Measurements from ENCODE around the gene EFCAB10.

EFCAB10 gene, protein sequence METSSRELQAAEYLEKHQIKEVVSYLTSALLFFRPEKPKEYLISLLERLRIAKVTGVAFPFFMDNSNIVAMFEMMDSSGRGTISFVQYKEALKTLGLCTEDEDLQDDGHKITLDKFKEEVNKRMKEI

DNA sequence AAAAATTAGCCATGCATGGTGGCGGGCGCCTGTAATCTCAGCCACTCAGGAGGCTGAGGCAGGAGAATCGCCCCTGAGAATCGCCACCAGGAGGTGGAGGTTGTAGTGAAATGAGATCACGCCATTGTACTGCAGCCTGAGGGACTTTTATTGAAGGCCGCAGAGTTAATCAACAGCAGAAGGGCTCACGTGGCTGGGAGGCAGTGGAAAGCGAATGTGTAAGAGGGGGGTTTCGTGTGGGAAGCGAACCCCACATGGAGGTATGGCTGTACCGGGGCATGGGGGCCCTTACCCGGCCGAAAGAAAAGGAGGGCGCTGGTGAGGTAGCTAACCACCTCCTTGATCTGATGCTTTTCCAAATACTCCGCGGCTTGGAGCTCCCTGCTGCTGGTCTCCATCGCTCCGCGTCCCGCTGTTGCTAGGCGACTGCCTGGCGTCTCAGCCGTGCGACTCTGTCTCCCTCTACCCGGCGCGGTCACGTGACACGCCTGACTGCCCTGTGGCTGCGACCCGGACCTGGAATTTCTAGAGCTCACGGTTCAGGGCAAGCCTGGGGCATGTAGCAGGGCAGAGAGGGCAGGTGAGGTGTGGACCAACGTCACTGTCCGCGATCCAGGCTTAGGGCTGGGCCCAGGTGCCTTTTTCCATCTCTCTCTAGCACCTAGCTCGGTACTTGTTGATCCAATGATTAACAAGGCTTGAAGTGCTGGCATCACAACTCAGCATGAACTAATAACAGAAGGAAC, at the start of gene EFCAB10:
Gene EFCAB10 (minus strand): TSS at position 428 of the 746 bp plus-strand sequence. CDS start 30 bp downstream, at position 398.
- DNase-seq (ENCODE audit: low read depth in 2 of 3, low spot score in 2 of 3) = peak; percentile 21 to 32 (median 25)

DNA sequence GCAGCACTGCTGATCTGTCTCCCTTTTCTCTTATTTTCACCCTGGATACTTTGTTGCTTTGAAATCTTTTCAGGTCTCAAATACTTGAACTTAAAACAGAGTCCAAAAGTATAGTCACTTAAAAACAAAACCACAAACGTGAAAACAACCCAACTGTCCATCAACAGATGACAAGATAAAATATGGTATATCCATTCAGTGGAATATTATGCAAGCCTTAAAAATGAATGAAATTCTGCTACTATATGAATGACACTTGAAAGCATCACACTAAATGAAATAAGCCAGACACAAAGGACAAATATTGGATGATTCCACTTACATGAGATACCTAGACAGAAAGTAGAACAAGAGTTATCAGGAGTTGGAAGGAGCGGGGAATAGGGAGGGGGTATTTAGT, 44.7 kb upstream of the EFCAB10 start:
- DNase-seq (ENCODE audit: low read depth in 2 of 3, low spot score in 2 of 3) = no peak

DNA sequence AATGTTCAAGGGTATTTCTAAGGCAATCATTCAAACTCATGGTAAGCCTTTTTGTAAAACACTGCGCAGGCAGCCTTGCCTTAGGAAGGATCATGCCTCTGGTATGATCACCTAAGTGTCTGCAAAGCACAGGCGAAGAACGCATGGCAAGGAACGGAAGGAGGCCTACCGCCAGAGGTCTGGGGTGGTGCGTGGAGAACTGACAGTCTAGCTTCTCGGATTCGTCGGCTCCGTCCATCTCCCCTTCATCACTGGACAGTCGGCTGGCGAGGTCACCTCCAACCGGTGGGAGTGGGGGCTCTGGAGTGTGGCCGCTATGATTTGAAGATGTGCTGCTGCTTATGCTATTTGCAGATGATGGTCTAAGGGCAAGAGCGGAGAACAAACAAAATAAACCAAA, 42.6 kb upstream of the EFCAB10 start:
- DNase-seq (ENCODE audit: low read depth in 2 of 3, low spot score in 2 of 3) = no peak

DNA sequence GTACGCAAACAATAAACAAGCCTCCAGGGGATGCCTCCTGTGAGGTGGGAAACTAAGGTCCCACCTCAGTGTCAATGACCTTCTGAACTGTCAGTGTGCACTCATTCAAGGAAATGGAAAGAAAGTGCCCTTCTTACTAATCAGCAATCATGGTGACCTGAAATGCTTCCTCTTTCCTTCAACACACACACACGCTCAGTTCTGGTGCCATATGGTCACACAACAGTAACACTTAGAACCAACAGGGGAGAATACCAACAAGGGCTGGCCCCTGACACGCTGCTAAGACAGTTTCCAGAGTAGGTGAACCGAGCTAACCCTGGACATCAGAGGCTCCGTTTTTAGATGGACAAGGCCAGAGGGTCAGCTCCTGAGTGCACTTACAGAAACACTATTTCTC, 42.1 kb upstream of the EFCAB10 start:
- no peak for DNase-seq (ENCODE audit: low read depth in 2 of 3, low spot score in 2 of 3)

DNA sequence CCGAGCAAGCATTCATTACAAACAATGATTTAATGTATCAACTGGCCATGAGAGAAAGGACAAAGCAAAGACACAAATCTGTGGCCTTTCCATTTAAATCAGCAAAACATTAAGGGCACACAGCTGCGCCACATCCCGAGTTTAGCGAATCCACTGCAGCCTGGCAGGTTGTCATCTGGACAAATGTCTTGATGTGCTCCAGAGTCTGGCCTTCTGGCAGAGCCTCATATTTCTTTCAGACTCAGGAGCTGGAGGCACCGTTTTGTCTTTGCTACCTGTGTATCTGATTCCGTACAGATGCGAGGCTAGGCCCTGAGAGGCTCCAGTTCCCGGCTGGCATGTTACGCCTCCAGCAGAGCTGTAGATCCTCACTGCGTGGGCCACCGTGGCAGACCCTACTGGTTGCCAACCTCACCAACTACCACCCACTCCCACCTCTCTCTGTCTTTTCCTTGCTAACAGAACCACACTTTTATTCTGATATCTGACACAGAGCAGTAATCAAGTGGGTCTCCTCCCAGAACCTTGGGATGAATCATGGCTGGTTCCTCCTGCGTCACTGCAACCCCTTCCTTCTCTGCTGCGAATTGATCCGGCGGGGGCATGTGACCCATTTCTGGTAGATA, 40.9 kb upstream of the EFCAB10 start:
- DNase-seq (ENCODE audit: low read depth in 2 of 3, low spot score in 2 of 3) = no peak

DNA sequence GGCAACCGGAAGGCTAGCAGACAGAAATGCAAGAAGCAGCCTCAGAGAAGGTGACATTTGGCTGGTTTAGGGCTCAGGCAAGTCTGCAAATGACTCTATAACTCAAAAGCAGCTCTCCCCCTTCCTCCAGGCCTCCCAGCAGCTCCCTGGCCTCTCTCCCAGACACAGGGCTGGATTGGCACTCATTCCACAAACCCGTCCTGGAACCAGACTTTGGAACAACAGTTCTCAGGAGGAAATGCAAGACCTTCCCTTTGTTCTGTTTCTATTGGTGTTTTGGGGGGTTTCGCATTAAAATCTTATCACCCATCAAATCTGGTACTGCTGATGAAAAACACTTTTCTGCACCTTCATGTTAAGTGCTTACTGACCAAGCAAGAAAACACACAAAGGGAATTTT, 40.3 kb upstream of the EFCAB10 start:
- no peak for DNase-seq (ENCODE audit: low read depth in 2 of 3, low spot score in 2 of 3)

DNA sequence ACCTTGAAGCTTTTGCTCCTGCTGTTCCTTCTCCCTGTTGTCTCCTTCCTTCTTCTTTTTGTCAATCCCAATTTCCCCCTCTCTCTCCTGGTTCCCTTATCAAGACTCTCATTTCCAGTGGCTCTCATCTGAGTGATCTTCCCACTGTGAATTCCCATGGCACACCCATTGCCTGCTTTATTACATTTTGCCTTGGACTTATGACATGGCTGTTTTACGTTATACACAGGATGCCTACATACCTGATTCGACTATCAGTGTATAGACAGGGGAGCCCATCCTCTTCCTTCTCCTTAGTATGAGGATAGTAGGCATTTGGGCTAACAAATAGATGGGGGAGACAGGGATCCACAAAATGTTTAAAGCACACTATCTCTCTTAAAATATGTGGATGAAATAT, 39.9 kb upstream of the EFCAB10 start:
- DNase-seq (ENCODE audit: low read depth in 2 of 3, low spot score in 2 of 3) = no peak

DNA sequence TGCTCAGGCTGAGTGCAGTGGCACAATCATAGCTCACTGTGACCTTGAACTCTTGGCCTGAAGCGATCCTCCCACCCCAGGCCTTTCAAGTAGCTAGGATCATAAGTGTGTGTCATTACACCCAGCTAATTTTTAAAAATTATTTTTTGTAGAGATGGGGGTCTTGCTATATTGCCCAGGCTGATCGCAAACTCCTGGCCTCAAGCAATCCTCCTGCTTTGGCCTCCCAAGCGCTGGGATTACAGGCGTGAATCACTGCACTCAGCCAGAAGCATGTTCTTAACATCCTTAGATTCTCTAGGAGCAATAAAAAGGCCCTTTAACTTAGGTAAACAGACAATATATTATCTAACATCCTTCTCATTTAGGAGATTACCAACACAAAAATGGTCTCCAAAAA, 38.3 kb upstream of the EFCAB10 start:
- no peak for DNase-seq (ENCODE audit: low read depth in 2 of 3, low spot score in 2 of 3)

DNA sequence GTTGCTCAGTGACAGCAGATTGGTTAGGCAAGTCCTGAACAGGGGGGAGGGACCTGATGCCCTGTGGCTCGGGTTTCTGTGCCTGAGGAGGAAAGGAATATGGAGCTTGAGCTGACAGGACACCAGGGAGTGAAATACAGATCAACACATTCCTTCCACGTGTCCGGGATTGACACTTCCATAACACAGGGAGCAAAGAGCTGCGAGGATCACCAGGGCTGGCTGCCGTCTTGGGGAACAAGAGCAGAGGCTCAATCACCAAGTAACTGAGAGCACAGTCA, 36.7 kb upstream of the EFCAB10 start:
- DNase-seq (ENCODE audit: low read depth in 2 of 3, low spot score in 2 of 3) = no peak

DNA sequence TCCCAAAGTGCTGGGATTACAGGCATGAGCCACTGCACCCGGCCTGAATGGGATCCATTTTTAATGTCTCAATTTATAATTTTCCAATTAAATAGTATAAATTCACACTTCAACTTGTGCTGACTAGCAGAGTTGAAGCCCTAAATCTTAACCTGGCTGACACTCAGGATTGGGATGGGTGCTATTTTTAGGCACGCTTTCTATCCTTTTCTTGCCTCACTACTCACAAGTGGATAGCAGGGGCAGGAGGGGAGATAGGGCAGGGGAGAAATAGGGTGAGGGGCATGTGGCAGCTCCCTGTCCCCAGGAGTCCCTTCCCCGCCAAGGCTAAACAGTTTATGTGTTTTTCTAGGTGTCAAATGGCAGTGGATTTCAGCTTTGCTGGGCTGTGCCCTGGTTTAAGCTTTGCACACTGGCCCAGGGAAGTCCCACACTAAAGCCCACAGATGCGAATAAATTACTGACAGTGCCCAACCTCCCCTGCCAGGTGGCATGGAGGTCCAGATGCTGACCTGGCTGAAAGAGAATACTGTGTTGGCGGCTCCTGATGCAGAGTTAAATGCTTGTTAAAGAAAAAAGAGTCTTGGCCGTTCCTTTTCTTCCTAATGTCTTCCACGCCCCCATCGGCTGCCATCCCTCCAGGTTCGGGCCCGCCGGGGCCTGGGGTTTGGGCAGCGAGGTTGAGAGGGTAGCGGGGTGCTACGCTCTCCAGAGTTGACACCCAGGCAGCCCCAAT, 36.2 kb upstream of the EFCAB10 start:
- DNase-seq (ENCODE audit: low read depth in 2 of 3, low spot score in 2 of 3) = no peak

DNA sequence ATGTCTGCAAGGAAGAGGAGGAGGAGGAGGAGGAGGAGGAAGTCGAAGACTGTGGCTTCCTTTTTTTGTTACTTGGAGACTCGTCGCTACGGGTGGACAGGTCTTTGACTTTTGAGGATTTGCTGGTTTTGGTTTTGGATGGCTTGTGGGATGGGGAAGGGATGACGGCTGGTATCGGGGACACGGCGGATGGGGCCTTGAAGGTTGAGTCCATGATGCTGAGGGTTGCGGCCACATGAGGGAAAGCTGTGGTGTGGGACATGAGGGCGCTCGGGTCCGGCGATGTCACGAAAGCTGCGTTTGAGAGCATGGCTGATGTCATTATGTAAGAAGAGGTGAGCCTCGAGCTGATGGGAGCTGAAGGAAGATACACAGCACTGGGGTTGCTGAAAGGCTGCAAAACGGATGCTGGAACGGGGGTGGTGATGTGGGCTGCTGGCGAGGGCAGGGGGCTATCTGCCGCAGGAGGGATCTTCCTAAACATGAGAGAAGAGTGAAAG, 33.1 kb upstream of the EFCAB10 start:
- DNase-seq (ENCODE audit: low read depth in 2 of 3, low spot score in 2 of 3) = no peak

DNA sequence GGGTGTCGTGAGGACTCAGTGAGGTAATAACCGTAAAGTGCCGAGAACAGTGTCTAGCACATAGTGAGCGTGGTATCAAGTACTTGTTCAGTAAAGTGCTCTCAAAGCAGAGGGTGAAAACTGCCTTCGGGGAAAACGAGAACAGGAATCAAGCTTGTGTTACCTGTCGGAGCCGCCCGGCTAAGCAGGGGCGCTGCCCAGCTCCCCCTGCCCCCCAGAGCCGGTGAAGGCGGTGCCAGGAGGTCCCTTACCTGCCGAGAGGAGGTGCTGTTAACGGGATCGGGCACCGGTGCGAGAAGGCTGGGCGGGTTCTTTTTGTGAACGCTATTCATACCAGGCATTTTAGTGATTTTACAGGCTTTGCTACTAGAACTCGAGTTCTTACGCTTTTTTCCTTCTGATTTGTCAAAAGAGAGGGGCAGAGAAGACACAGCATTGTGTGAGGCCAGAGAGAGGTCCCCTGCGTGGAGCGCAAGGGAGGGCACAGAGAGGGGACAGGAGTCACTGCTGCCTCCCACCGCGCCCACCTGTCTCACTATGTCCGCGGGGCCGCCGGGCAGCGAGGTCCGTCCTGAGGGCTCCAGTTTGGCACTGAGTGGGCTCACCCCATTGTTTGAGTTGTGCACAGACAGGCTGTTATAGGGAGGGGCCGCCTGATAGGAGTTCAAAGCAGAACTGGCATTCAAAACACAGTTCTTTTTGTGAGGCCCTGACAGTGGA, 32.5 kb upstream of the EFCAB10 start:
- DNase-seq (ENCODE audit: low read depth in 2 of 3, low spot score in 2 of 3) = no peak

DNA sequence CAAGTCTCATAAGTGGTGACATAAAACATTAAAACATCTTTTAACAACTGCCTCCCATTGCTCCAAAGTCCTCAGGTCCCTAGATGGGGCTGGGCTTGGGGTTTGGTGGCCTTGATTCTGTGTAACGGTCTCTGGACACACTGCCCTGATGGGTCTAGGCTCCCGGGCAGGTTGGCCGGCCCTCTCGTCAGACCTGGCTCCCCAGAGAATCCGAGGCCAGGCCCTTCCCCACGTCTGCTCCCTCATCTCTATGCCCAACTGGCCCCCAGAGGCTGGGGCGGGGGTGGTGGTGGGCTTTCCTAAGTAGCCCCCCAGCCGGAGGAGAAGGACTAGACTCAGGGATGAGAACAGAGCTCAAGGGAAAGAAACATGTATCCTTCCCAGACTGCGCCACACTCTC, 31.5 kb upstream of the EFCAB10 start:
- no peak for DNase-seq (ENCODE audit: low read depth in 2 of 3, low spot score in 2 of 3)

DNA sequence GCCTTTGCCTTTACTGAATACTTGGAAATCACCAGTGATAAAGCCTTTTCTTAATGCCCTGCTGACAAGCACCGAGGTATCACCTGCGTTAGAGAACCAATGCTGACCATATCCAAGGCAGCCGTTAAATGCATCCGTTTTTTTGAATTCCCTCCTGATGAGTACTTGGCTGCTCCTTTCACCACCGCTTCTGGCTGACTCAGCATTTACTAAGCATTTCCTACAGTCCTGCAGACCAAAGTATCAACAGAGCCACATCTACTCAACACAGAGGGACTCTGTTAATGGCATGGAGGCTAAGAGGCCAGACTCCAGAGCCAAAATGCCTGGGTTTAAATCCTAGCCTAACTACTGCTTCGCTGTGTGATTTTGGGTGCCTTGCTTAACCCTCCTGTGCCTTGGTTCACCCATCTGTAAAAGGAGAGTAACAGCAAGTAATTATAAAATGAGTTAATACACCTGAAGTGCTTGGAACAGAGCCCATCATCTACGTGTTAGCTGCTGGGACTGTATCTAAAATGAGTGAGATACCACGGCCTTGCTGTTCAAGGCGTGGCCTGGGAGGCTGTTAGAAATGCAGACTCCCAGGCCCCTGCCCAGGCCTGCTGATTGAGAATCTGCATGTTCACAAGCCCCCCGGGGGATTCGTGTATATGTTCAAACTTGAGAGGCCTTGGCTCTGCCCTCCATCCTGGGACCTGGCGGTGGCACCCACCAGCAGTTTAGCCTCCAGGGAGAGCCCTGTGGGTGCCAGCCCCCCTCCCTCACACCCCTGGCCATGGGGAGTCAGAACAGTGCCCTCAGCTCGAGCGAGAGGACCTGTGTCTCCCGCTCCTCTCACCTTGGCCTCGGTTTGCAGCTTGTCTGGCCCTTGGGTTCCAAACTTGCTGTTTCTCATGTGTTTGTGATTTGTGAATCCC, 30.8 kb upstream of the EFCAB10 start:
- DNase-seq (ENCODE audit: low read depth in 2 of 3, low spot score in 2 of 3) = no peak

DNA sequence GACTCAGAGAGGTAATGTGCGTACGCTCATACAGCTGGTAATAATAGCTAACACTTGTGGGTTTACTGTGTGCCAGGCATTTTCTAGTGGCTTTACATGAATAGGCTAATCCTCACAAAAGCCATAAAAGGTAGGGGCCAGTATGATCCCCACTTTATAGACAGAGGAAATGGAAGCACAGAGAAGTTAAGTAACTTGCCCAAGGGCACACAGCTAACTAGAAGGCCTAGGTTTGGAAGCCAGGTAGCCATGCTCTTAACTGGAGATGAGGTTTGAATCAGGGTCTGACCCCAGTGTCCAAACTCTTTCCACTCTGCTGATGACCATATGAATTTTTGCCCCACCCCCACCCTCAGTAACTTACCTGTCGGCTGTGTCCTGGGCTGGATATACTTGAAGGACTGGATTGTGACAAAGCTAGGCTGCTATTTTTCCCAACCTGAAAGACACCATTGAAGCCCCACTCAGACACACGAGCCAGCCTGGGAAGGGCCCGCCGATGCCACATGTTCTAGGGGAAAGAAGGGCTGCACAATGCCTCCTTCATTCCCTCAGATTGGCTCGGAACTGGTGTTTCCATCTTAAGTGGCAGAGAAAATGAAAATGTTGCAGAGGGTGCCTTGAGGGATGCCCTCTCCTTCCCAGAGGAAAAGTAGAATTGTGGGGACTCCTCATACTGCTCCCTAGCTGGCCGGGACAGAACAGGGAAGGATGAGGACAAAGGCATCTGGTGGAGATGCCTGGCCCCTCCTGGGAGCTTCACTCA, 29.1 kb upstream of the EFCAB10 start:
- no peak for DNase-seq (ENCODE audit: low read depth in 2 of 3, low spot score in 2 of 3)

DNA sequence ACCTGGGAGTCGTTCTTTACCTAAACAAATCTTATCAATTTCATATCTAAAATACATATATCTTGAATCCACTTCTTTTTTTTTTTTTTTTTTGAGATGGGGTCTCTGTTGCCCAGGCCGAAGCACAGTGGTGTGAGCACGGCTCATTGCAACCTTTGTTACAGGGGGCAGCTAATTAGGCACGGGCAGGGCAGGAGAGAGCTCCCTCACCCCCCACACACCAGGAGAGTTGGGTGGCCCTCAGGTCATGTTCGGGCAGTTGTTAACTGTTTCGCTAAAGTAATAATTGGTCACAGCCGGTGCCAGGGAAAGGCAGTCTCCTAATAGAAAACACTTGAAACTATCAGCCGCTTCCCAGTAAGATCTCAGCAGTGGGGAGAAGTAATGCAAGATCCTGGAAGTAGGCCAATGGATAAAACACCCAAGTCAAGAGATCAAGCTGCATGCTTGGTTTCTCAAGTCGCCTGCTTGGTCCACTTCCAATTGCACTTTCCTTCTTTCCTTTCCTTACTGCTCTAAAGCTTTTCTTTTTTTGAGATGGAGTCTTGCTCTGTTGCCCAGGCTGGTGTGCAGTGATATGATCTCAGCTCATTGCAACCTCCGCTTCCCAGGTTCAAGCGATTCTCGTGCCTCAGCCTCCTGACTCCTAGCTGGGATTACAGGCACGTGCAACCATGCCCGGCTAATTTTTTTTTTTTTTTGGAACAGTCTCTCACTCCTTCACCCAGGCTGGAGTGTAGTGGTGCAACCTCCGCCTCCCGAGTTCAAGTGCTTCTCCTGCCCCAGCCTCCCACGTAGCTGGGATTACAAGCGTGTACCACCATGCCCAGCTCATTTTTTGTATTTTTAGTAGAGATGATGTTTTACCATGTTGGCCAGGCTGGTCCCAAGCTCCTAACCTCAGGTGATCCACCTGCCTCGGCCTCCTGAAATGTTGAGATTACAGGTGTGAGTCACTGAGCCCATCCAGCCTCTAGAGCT, 21.3 kb upstream of the EFCAB10 start:
- no peak for DNase-seq (ENCODE audit: low read depth in 2 of 3, low spot score in 2 of 3)

DNA sequence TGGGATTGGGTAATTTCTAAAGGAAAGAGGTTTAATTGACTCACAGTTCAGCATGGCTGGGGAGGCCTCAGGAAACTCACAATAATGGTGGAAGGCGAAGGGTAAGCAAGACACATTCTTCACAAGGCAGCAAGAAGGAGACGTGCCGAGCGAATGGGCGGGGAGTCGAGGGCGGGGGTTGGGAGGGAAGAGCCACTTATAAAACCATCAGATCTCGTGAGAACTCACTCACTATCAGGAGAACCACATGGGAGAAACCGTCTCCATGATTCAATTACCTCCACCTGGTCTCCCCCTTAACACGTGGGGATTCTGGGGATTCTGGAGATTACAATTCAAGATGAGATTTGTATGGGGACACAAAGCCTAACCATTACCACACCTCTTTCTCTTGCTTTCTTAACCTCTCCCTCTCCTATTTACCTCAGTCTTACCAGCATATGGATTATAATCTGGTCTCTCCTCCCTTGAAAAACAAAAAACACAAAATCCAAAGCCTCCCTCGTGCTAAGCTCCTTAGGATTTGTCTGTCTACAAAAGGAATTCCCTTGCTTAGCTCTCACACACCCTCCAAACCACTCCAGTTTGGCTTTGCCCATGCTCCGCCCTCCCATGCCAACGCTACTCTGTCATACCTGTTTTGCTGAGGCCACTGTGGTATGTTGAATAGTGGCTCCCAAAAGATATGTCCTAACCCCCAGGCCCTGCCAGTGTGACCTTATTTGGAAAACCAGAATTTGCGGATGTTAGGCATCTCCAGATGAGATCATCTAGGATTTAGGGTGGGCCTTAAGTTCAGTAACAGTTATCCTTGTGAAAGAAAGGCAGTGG, 19.6 kb upstream of the EFCAB10 start:
- DNase-seq (ENCODE audit: low read depth in 2 of 3, low spot score in 2 of 3) = no peak

DNA sequence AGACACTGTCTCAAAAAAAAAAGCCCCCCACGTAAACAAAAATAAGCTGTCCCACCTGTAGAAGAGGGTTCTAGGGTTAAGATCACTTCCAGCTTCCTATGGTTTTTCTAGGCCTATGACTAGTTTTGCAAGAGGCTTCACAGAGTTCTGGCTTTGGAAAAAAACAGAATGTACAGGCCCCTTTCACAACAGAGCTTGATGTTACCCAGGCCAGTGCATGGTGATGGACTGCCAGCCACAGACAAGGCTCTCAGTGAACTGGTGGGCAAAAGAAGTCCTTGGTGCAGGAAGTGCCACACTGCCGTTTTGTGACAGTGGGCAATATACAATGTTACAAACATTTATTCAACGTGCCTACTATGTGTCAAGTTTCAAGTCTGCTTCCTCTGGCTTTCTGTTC, 18.3 kb upstream of the EFCAB10 start:
- DNase-seq (ENCODE audit: low read depth in 2 of 3, low spot score in 2 of 3) = no peak
